ENCODE results near the gene TSC1. TPM values are rescaled to one million over a fixed set of nuclear protein-coding genes. Genes with fewer than 3 reads are reported as not detected.

TSC1 gene
- total RNA-seq, 4 donors from 2014 or later: 29.7 to 55.3 (median 44.0) TPM

GRCh38 chr9:132879457-132880323, 64.7 kb downstream of the TSC1 start:
- no peaks in the 10 kb centered on the region for H3K4me1 ChIP-seq
- TF ChIP-seq POLR2A (IDR thresholded peaks at IDR 0.05) (no peak), CTCF (IDR thresholded peaks at IDR 0.05) (no peak)
- H3K36me3 ChIP-seq: no peaks in the 10 kb centered on the region
- intact Hi-C loops (cut with DNase I; ENCODE audit: low total_unique reads): no loop called here
- H3K4me3 ChIP-seq: no peak overlapping the region
- H3K9me3 ChIP-seq: no peaks in the 10 kb centered on the region
- H3K27me3 ChIP-seq: no peaks in the 10 kb centered on the region
- DNase-seq: no peak
- H3K27ac ChIP-seq: peak overlapping the region; percentile 79 to 81

GRCh38 chr9:132878695-132879456, 65.5 kb downstream of the TSC1 start, which contains the start of gene SPACA9:
TSS of gene SPACA9 (plus strand) at chr9:132878898. CDS start at chr9:132883948, 5,050 bp downstream.
- Histone ChIP-seq H3K4me1 (no peaks in the 10 kb centered on the region), H3K27me3 (no peaks in the 10 kb centered on the region), H3K36me3 (no peaks in the 10 kb centered on the region), H3K27ac (peak within 1 kb of the TSS; percentile 79 to 81), H3K9me3 (no peaks in the 10 kb centered on the region), H3K4me3 (peak within 1 kb of the TSS; percentile 62 to 96)
- peak; percentile 68 to 75 for DNase-seq
- TF ChIP-seq CTCF (IDR thresholded peaks at IDR 0.05) (no peak), POLR2A (IDR thresholded peaks at IDR 0.05) (peak in 1 of 2 donors; percentile 11)
- intact Hi-C loops (cut with DNase I; ENCODE audit: low total_unique reads): no loop called here

- TF ChIP-seq CTCF (IDR thresholded peaks at IDR 0.05) (no peak), POLR2A (IDR thresholded peaks at IDR 0.05) (peak in 1 of 2 donors; percentile 54)
- DNase-seq: peak; percentile 56 to 79
- Histone ChIP-seq H3K9me3 (no peaks in the 10 kb centered on the region), H3K27me3 (no peaks in the 10 kb centered on the region), H3K4me3 (peak within 1 kb of the TSS; percentile 62 to 96), H3K4me1 (no peaks in the 10 kb centered on the region), H3K36me3 (no peaks in the 10 kb centered on the region), H3K27ac (peak within 1 kb of the TSS; percentile 79 to 81)
- intact Hi-C loops (cut with DNase I; ENCODE audit: low total_unique reads): no loop called here
Observed at GRCh38 chr9:132877824-132878694, 66.4 kb downstream of the TSC1 start, which contains the start of gene AK8. TSS of gene AK8 (minus strand) at chr9:132878284. CDS start at chr9:132878255, 29 bp downstream.

GRCh38 chr9:132877458-132877823, 67.0 kb downstream of the TSC1 start:
- peak overlapping the region in 1 of 2 donors; percentile 62 for H3K4me3 ChIP-seq
- no peak for DNase-seq
- H3K9me3 ChIP-seq: no peaks in the 10 kb centered on the region
- H3K27ac ChIP-seq: peak overlapping the region in 1 of 2 donors; percentile 81
- H3K4me1 ChIP-seq: no peaks in the 10 kb centered on the region
- intact Hi-C loops (cut with DNase I; ENCODE audit: low total_unique reads): no loop called here
- TF ChIP-seq POLR2A (IDR thresholded peaks at IDR 0.05): no peak
- TF ChIP-seq CTCF (IDR thresholded peaks at IDR 0.05): no peak
- no peaks in the 10 kb centered on the region for H3K36me3 ChIP-seq
- no peaks in the 10 kb centered on the region for H3K27me3 ChIP-seq

All from uterus (tissue), 4 donors.